Skin of body (tissue), 2 donors: ENCODE data around the gene CAB39L. TPM values are rescaled to one million over a fixed set of nuclear protein-coding genes. Genes with fewer than 3 reads are reported as not detected.

Experiments used
- DNase-seq: peaks from one replicate; lab custom pipeline; 2025; lab: John Stamatoyannopoulos, UW
- total RNA-seq: library from RNA; depleted of rRNA; stranded (reverse); fragments of >200 nt; gene quantifications from one replicate; pipeline ENCODE4 v1.2.3, GENCODE V29; 2014

Gene CAB39L
- total RNA-seq, 1 donor from 2014 or later: 10.9 TPM

DNA sequence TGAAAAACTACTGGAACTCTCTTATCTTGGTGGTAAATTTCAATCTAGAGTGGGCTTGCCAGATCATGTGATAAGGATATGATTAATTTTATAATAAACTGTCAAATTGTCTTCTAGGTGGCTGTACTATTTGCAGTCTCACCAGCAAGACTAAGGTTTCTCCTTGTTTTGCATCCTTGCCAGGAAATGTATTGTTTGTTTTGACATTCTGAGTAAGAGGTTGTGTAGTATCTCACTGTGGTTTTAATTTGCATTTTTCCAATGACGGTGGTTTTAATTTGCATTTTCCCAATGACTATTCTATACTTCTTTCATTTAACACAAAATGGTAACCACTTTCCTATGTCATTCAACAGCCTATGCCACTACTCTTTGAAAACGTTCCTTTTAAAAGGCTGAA lies 2.0 kb downstream of the CAB39L start:
- DNase-seq: peak; percentile 4

DNA sequence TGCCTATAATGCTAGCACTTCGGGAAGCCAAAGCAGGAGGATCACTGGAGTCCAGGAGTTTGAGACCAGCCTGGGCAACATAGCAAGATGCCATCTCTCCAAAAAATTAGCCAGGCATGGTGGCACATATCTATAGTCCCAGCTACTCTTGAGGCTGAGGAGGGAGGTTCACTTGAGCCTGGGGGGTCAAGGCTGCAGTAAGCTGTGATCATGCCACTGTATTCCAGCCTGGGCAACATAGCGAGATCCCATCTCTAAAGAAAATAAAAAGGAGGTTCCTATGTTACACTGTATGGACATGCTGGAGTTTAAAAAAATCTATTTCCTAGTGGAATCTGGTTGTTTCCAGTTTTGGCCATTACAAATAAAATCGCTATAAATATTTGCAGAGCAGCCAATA lies 2.6 kb downstream of the CAB39L start:
- no peak for DNase-seq

GRCh38 chr13:49439609-49440008 lies 4.3 kb downstream of the CAB39L start:
- DNase-seq: no peak

GRCh38 chr13:49437705-49438104 lies 6.2 kb downstream of the CAB39L start:
- no peak for DNase-seq

- peak; percentile 23 for DNase-seq
These were observed 7.0 kb downstream of the CAB39L start for GRCh38 chr13:49436890-49437289.

DNA sequence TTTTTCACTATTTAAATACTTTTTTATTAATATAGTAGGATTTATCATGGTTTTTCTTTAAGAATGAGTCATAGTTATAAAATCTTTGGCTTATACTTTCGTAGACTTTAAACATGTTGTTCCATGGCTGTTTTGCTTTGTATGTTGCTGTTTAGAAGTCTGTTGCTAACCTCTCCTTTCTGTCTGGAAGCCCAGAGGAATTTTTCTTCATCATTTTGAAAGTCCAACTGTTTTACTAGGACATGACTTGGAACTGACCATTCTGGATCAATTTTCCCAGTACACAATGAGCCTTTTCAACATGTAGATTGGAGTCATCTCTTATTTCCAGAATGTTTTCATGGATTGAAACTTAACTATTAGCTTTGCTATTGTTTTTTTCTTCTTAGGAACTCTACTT lies 7.9 kb downstream of the CAB39L start:
- peak; percentile 20 for DNase-seq

DNA sequence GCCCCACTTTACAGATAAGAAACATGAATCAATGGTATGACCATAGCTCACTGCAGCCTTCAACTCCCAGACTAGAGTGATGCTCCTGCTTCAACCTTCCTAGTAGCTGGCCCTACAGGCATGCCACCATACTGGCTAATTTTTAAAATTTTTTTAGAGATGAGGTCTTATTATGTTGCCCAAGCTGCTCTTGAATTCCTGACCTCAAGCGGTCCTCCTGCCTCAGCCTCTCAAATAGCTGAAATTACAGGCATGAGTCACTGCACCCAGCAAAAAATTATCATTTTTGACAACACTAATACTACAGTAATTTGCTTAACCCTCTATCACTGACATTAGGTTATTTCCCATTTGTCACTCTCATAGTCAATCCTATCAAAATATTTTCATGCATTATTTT lies 14.7 kb downstream of the CAB39L start:
- no peak for DNase-seq

GRCh38 chr13:49428041-49428763 lies 15.7 kb downstream of the CAB39L start:
- no peak for DNase-seq

GRCh38 chr13:49424011-49424560 lies 19.8 kb downstream of the CAB39L start:
- DNase-seq: no peak

DNA sequence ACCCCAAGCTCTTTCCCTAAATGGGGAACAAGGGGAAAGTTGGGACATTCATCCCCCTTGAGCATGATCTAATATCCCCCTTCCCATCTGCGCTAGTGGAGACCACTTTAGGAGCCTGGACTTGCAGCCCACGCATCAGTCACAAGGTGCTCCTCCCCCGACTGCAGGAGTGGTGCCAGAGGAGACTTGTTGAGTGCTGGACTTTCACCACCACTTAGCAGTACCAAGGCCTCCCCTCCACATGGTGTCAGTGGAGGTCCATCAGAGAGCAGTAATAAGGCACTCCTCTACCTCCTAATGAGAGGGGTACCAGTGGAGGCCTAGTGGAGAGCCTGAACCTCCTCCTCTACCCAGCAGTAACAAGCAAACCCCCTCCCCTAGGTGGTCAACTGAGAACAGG lies 22.5 kb downstream of the CAB39L start:
- DNase-seq: no peak

DNA sequence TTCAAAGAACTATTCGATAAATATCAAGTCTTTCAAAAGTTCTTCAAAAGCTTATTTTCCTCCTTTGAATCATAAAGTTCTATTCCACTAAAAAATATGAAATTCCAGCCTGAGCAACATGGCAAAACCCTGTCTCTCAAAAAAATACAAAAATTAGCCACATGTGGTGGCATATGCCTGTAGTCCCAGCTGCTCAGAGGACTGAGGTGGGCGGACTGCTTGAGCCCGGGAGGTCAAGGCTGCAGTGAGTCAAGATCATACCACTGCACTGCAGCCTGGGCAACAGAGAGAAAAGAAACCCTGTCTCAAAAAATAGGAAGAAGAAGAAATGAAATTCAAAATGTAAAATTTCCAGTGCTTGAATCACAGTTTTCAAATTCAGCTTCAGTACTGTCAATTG lies 24.6 kb downstream of the CAB39L start:
- no peak for DNase-seq

DNA sequence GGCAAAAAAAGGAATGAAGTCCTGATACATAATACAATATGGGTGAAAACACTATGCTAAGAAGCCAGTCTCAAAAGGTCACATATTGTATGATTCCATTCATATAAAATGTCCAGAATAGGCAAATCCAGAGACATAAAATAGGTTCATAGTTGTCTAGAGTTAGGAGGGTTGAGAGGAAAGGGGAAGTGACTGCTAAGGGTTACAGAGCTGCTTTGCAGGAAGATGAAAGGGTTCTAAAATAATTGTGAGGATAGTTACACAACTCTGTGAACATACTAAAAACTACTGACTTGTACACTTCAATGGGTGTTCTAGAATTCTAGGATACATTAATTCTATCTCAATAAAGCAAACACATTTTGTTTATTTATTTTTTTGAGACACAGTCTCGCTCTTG lies 25.7 kb downstream of the CAB39L start:
- no peak for DNase-seq

DNA sequence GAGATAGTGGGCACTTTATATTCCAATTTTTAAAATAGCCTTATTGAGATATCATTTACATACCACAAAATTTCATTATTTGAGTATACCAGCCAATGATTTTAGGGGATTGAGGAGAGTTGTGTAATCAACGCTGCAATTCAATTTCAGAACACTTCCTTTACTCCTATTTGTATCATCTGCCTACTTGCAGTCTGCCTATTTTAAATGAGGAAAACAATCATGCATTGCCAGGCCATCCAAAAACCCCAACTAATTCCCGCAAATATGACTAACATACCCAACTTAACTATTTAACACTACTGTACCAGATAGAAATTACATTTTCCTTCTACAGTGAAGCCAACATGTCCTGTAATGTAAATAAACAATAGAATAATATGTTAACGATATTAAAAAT lies 26.7 kb downstream of the CAB39L start:
- no peak for DNase-seq

GRCh38 chr13:49412749-49413148 lies 31.1 kb downstream of the CAB39L start:
- DNase-seq: no peak

GRCh38 chr13:49411353-49411752 lies 32.5 kb downstream of the CAB39L start:
- DNase-seq: no peak

- DNase-seq: no peak
These were observed 33.4 kb downstream of the CAB39L start for GRCh38 chr13:49410477-49410876.

DNA sequence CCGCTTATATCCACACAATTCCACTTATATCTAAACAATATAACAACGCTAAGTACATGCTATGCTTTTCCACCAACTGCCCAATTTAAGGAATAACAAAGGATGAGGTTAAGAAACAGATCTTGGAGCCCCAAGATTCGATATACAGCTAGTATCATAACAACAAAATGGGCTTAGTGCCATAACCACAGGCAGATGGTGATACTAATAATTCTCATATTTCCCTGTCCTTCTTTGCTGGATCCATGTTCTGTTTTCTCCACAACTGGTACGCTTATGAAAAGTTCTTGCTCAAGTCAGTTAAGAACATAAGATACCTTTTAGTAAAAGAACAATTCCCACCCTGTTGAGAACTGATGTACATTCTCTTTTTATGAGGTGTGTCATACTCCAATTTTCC lies 33.9 kb downstream of the CAB39L start:
- DNase-seq: no peak

DNA sequence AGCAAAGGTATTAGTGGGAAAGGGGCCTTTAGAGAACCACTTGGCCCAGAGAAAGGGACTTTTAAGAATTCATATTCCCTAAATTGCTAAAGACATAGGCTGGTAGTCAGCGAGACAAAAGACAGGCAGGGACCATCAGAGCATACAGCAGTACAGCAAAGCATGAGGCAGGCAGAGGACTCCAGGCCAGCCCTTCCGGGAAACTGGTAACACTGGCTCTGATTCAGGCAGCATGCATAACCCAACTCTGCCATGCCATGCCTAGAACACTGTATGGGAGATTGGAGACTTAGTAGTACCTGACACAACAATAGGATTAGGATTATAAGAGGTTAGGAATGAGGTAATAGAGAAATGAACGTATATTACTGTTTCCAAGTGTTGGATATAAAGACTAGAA lies 34.9 kb downstream of the CAB39L start:
- DNase-seq: no peak

DNA sequence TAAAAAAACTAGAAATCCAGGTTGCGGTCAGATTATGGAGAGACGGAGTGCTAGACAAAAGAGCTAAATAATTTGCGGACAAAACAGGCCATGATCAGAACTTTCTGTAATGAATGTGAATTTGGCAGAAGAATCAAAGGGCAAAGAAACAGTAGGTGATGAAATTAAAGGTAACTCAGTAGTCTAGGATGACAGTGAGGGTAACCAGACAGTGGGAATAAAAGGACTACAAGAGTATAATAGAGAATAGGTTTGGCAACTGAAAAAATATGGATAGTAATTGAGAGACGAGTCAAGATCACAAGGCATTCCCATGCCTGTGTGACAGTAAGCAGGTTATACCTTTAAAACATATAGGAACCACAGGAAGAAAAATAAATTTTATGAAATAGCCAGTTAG lies 35.9 kb downstream of the CAB39L start:
- DNase-seq: no peak

DNA sequence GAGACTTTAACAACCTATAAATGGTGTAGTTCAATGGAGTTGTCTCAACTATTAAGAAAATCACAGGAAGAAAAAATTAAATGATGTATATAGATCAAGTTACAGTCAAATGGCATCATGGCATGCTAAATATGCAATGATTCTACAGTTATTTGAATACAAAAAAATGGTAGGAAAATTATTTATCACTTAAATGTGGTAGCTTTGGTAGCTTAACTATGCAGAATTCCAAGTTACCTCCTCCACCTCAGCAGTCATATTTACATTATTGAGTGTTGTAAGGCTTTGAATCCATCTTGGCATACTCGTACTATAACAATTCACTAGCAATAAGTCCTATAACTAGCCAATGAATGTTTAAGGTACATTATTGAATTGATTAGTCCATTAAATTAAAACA lies 36.8 kb downstream of the CAB39L start:
- no peak for DNase-seq

- DNase-seq: no peak
These were observed 39.2 kb downstream of the CAB39L start for GRCh38 chr13:49404703-49405020.

- no peak for DNase-seq
These were observed 39.7 kb downstream of the CAB39L start for GRCh38 chr13:49403996-49404702.
